A549 (cell line): ENCODE measurements around the gene AFF3. TPM values are rescaled to one million over a fixed set of nuclear protein-coding genes. Genes with fewer than 3 reads are reported as not detected.

Experiments used
- ATAC-seq, 2 experiments: fragments of 200-7000 bp in 1 of 2; fragments of >200 bp in 1 of 2; cut with Nextera tagmentation in 1 of 2; cut with Tn5 transposase in 1 of 2; 3 replicates each; pipeline versions ENCODE4 v1.8.0 to v1.9.1; 2018 to 2020; ENCODE audit warnings: mild to moderate bottlenecking in 1 of 2, moderate library complexity in 1 of 2
- CTCF ChIA-PET: fragments of 300-600 bp; sonication (Branson Sonifier 250); formaldehyde crosslinking; extraction: SDS; loops from one replicate; lab custom pipeline; 2021; ENCODE audit warnings: antibody characterized with exemption, inconsistent platforms; lab: Yijun Ruan, JAX
- POLR2A ChIA-PET: fragments of 350-600 bp; formaldehyde crosslinking; extraction: SDS; loops from one replicate; lab custom pipeline; 2021; ENCODE audit warnings: antibody characterized with exemption, inconsistent platforms; lab: Yijun Ruan, JAX
- DNase-seq, 2 experiments: peaks; one replicate each; pipeline versions ENCODE4 v3.0.0 to v3.0.0-alpha.2; 2011 to 2016; ENCODE audit warnings: low read depth in 1 of 2, low spot score in 1 of 2
- FAIRE-seq: peaks from 2 replicates; lab custom pipeline; 2011; peaks lifted over from hg19 to GRCh38; lab: Jason Lieb, UNC
- H3K27ac ChIP-seq, 2 experiments: fragments of >200 bp; sonication (Bioruptor Twin); formaldehyde crosslinking; 3 replicates each; pipeline ENCODE4 v1.5.1; 2016 to 2017
- H3K4me1 ChIP-seq: fragments of >200 bp; sonication (Bioruptor Twin); formaldehyde crosslinking; 3 replicates; pipeline ENCODE4 v1.6.1; 2016
- H3K4me2 ChIP-seq: fragments of >200 bp; sonication (Bioruptor Twin); formaldehyde crosslinking; 3 replicates; pipeline ENCODE4 v1.6.1; 2016
- H3K4me3 ChIP-seq: fragments of >200 bp; sonication (Bioruptor Twin); formaldehyde crosslinking; 3 replicates; pipeline ENCODE4 v1.5.1; 2016
- H3K9me3 ChIP-seq: fragments of >200 bp; sonication (Bioruptor Twin); formaldehyde crosslinking; 3 replicates; pipeline ENCODE4 v1.6.1; 2016
- BHLHE40 ChIP-seq: IDR thresholded peaks from 2 replicates; pipeline ENCODE4 v1.6.1; 2012; ENCODE audit warnings: low read depth, low read length, inconsistent platforms
- CBX2 ChIP-seq: fragments of 200-600 bp; sonication (generic); IDR thresholded peaks from 2 replicates; pipeline ENCODE4 v1.6.1; 2016; ENCODE audit warnings: low read depth, mild to moderate bottlenecking, borderline replicate concordance
- CBX8 ChIP-seq: fragments of 200-600 bp; sonication (generic); IDR thresholded peaks from 2 replicates; pipeline ENCODE4 v1.6.1; 2016
- CEBPB ChIP-seq, 2 experiments: fragments of >200 bp in 1 of 2; sonication (Bioruptor Twin) in 1 of 2; formaldehyde crosslinking in 1 of 2; IDR thresholded peaks; 2 replicates each; pipeline ENCODE4 v1.6.1; 2012 to 2016
- EHMT2 ChIP-seq: fragments of 200-600 bp; sonication (generic); IDR thresholded peaks from 2 replicates; pipeline ENCODE4 v1.6.1; 2016; ENCODE audit warnings: antibody characterized with exemption, low read depth, mild to moderate bottlenecking, moderate library complexity
- EP300 ChIP-seq, 2 experiments: fragments of >200 bp; sonication (Bioruptor Twin); formaldehyde crosslinking; IDR thresholded peaks; 2 replicates in 1 of 2; 3 replicates in 1 of 2; pipeline ENCODE4 v1.6.1; 2016 to 2017
- FOSB ChIP-seq: fragments of 250-450 bp; sonication (Bioruptor Pico); IDR thresholded peaks from 2 replicates; pipeline ENCODE4 v1.5.0; 2020; ENCODE audit warnings: mild to moderate bottlenecking, moderate library complexity
- FOXS1 ChIP-seq: fragments of 250-450 bp; sonication (Bioruptor Pico); IDR thresholded peaks from 2 replicates; pipeline ENCODE4 v1.5.0; 2020; ENCODE audit warnings: mild to moderate bottlenecking, moderate library complexity
- HDAC2 ChIP-seq: fragments of 200-600 bp; sonication (generic); IDR thresholded peaks from 2 replicates; pipeline ENCODE4 v1.6.1; 2016
- HEYL ChIP-seq: fragments of 250-450 bp; sonication (Bioruptor Pico); IDR thresholded peaks from 2 replicates; pipeline ENCODE4 v1.8.0; 2021; ENCODE audit warnings: mild to moderate bottlenecking, moderate library complexity
- HOXA7 ChIP-seq: fragments of 250-450 bp; sonication (Bioruptor Pico); IDR thresholded peaks from 2 replicates; pipeline ENCODE4 v1.5.0; 2020; ENCODE audit warnings: mild to moderate bottlenecking, moderate library complexity
- JUN ChIP-seq, 2 experiments: fragments of >200 bp; sonication (Bioruptor Twin); formaldehyde crosslinking; IDR thresholded peaks; 2 replicates in 1 of 2; 3 replicates in 1 of 2; pipeline ENCODE4 v1.6.1; 2016 to 2017
- JUNB ChIP-seq: fragments of >200 bp; sonication (Bioruptor Twin); formaldehyde crosslinking; IDR thresholded peaks from 2 replicates; pipeline ENCODE4 v1.6.1; 2016
- KDM1A ChIP-seq: fragments of 200-600 bp; sonication (generic); IDR thresholded peaks from 2 replicates; pipeline ENCODE4 v1.6.1; 2016; ENCODE audit warnings: low read depth, mild to moderate bottlenecking
- MAFK ChIP-seq: fragments of 450-650 bp; IDR thresholded peaks from 2 replicates; pipeline ENCODE4 v1.6.1; 2014; ENCODE audit not compliant: partially characterized antibody
- NFE2L2 ChIP-seq: fragments of 150-350 bp; conservative IDR thresholded peaks from 2 replicates; pipeline ENCODE4 v1.6.1; 2014; ENCODE audit warnings: low read length
- NPAS2 ChIP-seq: fragments of 250-450 bp; sonication (Bioruptor Pico); IDR thresholded peaks from 2 replicates; pipeline ENCODE4 v1.8.0; 2022; ENCODE audit warnings: mild to moderate bottlenecking, moderate library complexity, borderline replicate concordance
- PHF8 ChIP-seq: fragments of 200-600 bp; sonication (generic); IDR thresholded peaks from 2 replicates; pipeline ENCODE4 v1.6.1; 2016; ENCODE audit warnings: low read depth, mild to moderate bottlenecking, antibody characterized with exemption, moderate library complexity, borderline replicate concordance
- RFX5 ChIP-seq: fragments of 450-650 bp; IDR thresholded peaks from 2 replicates; pipeline ENCODE4 v1.7.1; 2014; ENCODE audit warnings: antibody characterized with exemption, mild to moderate bottlenecking, moderate library complexity
- SREBF2 ChIP-seq: fragments of 450-650 bp; IDR thresholded peaks from 2 replicates; pipeline ENCODE4 v1.6.1; 2014; ENCODE audit warnings: mild to moderate bottlenecking, moderate library complexity
- ZSCAN20 ChIP-seq: fragments of 250-450 bp; sonication (Bioruptor Pico); IDR thresholded peaks from 2 replicates; pipeline ENCODE4 v1.8.0; 2022; ENCODE audit warnings: mild to moderate bottlenecking, moderate library complexity
- WGBS: methylation state at CpG from one replicate; pipeline ENCODE4 v1.1.6; 2017; ENCODE audit errors: missing lambda C conversion rate; 5-methylcytosine and 5-hydroxymethylcytosine counted together
- polyA plus RNA-seq, 4 experiments: library from polyadenylated mRNA; depleted of rRNA in 3 of 4; stranded (reverse); fragments of >200 nt; fragmentation: RNase III in 1 of 4; extraction: RNeasy Plus Mini Kit Qiagen cat#74134 plus additional on column Dnase treatment in 1 of 4; gene quantifications; 2 replicates in 3 of 4; 3 replicates in 1 of 4; pipeline ENCODE4 v1.2.3, GENCODE V29; 2011 to 2017
- TF ChIP-seq, protein P1 (sequence below): IDR thresholded peaks from 2 replicates; pipeline ENCODE4 v1.6.1; 2012; ENCODE audit warnings: low read depth, borderline replicate concordance
- TF ChIP-seq, protein P2 (sequence below): fragments of 250-450 bp; sonication (Bioruptor Pico); IDR thresholded peaks from 2 replicates; pipeline ENCODE4 v1.5.0; 2021; ENCODE audit warnings: mild to moderate bottlenecking, moderate library complexity, borderline replicate concordance
- TF ChIP-seq, protein P3 (sequence below): fragments of 450-650 bp; IDR thresholded peaks from 2 replicates; pipeline ENCODE4 v1.6.1; 2014; ENCODE audit warnings: antibody characterized with exemption
- TF ChIP-seq, protein P4 (sequence below): fragments of 150-350 bp; IDR thresholded peaks from 2 replicates; pipeline ENCODE4 v1.6.1; 2014; ENCODE audit warnings: low read depth, mild to moderate bottlenecking, low read length
- TF ChIP-seq, protein P5 (sequence below): fragments of >200 bp; sonication (Bioruptor Twin); formaldehyde crosslinking; IDR thresholded peaks from 2 replicates; pipeline ENCODE4 v1.6.1; 2016
- TF ChIP-seq, protein P6 (sequence below): IDR thresholded peaks from 2 replicates; pipeline ENCODE4 v1.6.1; 2012

Gene AFF3
- polyA plus RNA-seq, 2 of the 4 experiments (the other 2 are of a cell fraction) = not detected

DNA sequence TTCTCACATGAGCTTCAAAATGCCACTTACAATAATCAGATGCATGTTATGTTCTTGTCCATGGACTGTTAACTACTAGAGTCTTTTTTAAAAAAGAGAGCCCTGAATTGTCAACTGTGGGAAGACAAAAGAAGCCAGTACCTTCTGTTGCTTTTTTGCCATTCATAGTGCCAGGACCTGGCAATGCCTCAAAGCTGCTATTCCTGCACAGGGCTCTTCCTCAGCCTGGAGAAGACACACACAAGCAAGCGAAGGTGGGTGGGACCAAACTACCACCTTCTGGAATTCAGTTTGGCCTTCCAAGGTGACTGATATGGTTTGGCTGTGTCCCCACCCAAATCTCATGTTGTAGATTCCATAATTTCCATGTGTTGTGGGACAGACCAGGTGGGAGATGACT lies 160.6 kb downstream of the AFF3 start (continued):
- TF ChIP-seq, protein P1, sequence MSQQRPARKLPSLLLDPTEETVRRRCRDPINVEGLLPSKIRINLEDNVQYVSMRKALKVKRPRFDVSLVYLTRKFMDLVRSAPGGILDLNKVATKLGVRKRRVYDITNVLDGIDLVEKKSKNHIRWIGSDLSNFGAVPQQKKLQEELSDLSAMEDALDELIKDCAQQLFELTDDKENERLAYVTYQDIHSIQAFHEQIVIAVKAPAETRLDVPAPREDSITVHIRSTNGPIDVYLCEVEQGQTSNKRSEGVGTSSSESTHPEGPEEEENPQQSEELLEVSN = no peak
- TF ChIP-seq MAFK = no peak
- TF ChIP-seq, protein P2, sequence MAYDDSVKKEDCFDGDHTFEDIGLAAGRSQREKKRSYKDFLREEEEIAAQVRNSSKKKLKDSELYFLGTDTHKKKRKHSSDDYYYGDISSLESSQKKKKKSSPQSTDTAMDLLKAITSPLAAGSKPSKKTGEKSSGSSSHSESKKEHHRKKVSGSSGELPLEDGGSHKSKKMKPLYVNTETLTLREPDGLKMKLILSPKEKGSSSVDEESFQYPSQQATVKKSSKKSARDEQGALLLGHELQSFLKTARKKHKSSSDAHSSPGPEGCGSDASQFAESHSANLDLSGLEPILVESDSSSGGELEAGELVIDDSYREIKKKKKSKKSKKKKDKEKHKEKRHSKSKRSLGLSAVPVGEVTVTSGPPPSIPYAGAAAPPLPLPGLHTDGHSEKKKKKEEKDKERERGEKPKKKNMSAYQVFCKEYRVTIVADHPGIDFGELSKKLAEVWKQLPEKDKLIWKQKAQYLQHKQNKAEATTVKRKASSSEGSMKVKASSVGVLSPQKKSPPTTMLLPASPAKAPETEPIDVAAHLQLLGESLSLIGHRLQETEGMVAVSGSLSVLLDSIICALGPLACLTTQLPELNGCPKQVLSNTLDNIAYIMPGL (CRISPR knock-in tag) = no peak

DNA sequence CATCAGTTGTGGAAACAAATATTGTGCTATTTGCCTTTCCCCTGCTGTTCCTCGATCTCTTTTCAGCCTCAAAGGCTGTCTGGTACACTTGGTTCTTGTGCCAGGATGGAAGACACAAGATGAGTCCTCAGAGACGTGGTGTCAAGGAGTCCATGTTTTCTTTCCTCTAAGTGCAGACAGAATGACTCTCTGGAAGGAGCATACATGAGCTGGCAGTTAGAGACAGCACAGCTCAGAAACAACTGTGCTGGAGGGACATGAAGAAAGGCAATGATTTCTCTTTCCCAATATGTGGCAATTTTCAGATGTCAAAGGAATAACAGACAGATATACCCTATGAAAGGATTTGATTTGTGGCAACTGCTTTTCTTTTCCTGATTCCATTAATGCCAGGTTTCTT lies 162.2 kb downstream of the AFF3 start:
- TF ChIP-seq JUNB (no peak), EP300 (IDR thresholded peaks at IDR 0.05) (no peak), HOXA7 (CRISPR knock-in tag) (no peak), FOSB (CRISPR knock-in tag) (no peak), SREBF2 (no peak), FOXS1 (CRISPR knock-in tag) (no peak), NPAS2 (CRISPR knock-in tag) (no peak), PHF8 (no peak), JUN (IDR thresholded peaks at IDR 0.05) (no peak), ZSCAN20 (CRISPR knock-in tag) (no peak)
- TF ChIP-seq, protein P3, sequence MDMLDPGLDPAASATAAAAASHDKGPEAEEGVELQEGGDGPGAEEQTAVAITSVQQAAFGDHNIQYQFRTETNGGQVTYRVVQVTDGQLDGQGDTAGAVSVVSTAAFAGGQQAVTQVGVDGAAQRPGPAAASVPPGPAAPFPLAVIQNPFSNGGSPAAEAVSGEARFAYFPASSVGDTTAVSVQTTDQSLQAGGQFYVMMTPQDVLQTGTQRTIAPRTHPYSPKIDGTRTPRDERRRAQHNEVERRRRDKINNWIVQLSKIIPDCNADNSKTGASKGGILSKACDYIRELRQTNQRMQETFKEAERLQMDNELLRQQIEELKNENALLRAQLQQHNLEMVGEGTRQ = no peak

DNA sequence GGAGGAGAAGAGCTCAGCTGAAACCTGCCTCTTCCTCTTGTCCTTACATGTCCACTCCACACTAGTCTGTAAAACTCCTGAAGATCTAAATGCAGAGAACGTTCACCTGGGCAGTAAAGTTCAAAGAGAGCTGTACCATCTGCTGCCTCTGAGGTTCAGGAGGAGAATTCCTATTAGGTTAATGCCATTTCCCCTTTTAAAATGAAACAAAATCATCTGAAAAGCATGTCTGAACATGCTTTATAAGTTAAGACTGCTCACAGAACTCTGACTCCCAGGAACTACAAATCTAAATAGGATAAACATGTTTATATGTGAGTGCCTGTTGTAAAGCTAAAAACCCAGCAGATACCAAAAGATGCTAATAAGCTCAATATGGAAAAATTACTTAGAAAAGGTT lies 164.4 kb downstream of the AFF3 start:
- no peak overlapping the region for H3K4me3 ChIP-seq
- DNase-seq = no peak
- no peak overlapping the region for H3K4me2 ChIP-seq
- H3K9me3 ChIP-seq = no peaks in the 10 kb centered on the region
- no peaks in the 10 kb centered on the region for H3K4me1 ChIP-seq
- no peak for TF ChIP-seq EHMT2
- TF ChIP-seq CEBPB (IDR thresholded peaks at IDR 0.05) = no peak
- TF ChIP-seq FOSB (CRISPR knock-in tag) = no peak
- TF ChIP-seq CBX2 = no peak
- TF ChIP-seq, protein P2 (CRISPR knock-in tag) = no peak
- no peak for TF ChIP-seq HEYL (CRISPR knock-in tag)
- TF ChIP-seq, protein P4, sequence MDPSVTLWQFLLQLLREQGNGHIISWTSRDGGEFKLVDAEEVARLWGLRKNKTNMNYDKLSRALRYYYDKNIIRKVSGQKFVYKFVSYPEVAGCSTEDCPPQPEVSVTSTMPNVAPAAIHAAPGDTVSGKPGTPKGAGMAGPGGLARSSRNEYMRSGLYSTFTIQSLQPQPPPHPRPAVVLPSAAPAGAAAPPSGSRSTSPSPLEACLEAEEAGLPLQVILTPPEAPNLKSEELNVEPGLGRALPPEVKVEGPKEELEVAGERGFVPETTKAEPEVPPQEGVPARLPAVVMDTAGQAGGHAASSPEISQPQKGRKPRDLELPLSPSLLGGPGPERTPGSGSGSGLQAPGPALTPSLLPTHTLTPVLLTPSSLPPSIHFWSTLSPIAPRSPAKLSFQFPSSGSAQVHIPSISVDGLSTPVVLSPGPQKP = no peak
- TF ChIP-seq BHLHE40 = no peak
- TF ChIP-seq SREBF2 = no peak
- TF ChIP-seq, protein P5, sequence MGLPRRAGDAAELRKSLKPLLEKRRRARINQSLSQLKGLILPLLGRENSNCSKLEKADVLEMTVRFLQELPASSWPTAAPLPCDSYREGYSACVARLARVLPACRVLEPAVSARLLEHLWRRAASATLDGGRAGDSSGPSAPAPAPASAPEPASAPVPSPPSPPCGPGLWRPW = no peak
- no peak for TF ChIP-seq CBX8
- TF ChIP-seq, protein P3 = no peak
- TF ChIP-seq KDM1A = no peak
- TF ChIP-seq HDAC2 = no peak
- TF ChIP-seq, protein P6, sequence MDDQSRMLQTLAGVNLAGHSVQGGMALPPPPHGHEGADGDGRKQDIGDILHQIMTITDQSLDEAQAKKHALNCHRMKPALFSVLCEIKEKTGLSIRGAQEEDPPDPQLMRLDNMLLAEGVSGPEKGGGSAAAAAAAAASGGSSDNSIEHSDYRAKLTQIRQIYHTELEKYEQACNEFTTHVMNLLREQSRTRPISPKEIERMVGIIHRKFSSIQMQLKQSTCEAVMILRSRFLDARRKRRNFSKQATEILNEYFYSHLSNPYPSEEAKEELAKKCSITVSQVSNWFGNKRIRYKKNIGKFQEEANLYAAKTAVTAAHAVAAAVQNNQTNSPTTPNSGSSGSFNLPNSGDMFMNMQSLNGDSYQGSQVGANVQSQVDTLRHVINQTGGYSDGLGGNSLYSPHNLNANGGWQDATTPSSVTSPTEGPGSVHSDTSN = no peak
- TF ChIP-seq NFE2L2 = no peak
- TF ChIP-seq RFX5 = no peak
- no peak for ATAC-seq
- H3K27ac ChIP-seq = no peak overlapping the region
- POLR2A ChIA-PET = no interaction called here
- 0% methylated on average over 1 of the region's 1 CpG for WGBS
- CTCF ChIA-PET = no interaction called here
- no peak for FAIRE-seq

More for the DNA sequence above, 162.2 kb downstream of the AFF3 start:
- ChIA-PET POLR2A (no interaction called here), CTCF (interaction anchor here (1.4 to 1.6 kb wide), 2 partner anchors 9 to 33 kb away, joined by 3 read pairs; no protein-coding TSS in a partner anchor)
- no peak overlapping the region for H3K27ac ChIP-seq
- no peak overlapping the region for H3K4me2 ChIP-seq
- no peak overlapping the region for H3K4me3 ChIP-seq
- no peak for ATAC-seq
- no peak for DNase-seq
- no peak for FAIRE-seq
- no peaks in the 10 kb centered on the region for H3K9me3 ChIP-seq
- H3K4me1 ChIP-seq = no peaks in the 10 kb centered on the region
- 0% methylated on average over 2 of the region's 2 CpGs for WGBS
